Fibroblast of lung (primary cell): ENCODE data around the gene BCL10. TPM values are rescaled to one million over a fixed set of nuclear protein-coding genes. Genes with fewer than 3 reads are reported as not detected.

Experiments used
- DNase-seq, 2 donors: peaks; one replicate each; pipeline versions ENCODE4 v3.0.0 to v3.0.0-alpha.2; 2010; ENCODE audit warnings: low read depth in 2 of 2
- H2AFZ ChIP-seq: 2 replicates; pipeline ENCODE4 v1.5.1; 2012; ENCODE audit warnings: low read length, control low read depth, inconsistent platforms
- H3K27ac ChIP-seq: 2 replicates; pipeline ENCODE4 v1.5.1; 2011; ENCODE audit warnings: low read length, control low read depth; ENCODE audit not compliant: insufficient read depth
- H3K27me3 ChIP-seq: 2 replicates; pipeline ENCODE4 v1.5.1; 2011; ENCODE audit warnings: mild to moderate bottlenecking, low read length; ENCODE audit not compliant: control insufficient read depth, insufficient read depth
- H3K36me3 ChIP-seq: 2 replicates; pipeline ENCODE4 v1.5.1; 2011; ENCODE audit warnings: low read length; ENCODE audit not compliant: control insufficient read depth, insufficient read depth
- H3K4me1 ChIP-seq: 2 replicates; pipeline ENCODE4 v1.5.1; 2011; ENCODE audit warnings: low read length; ENCODE audit not compliant: control insufficient read depth, insufficient read depth; ENCODE audit errors: extremely low read depth
- H3K4me2 ChIP-seq: 2 replicates; pipeline ENCODE4 v1.5.1; 2011; ENCODE audit warnings: low read length, control low read depth; ENCODE audit not compliant: insufficient read depth; ENCODE audit errors: extremely low read depth
- H3K4me3 ChIP-seq, 4 experiments: fragments of 200-600 bp in 1 of 4; sonication (generic) in 1 of 4; replicated peaks in 1 of 4; 2 replicates each; pipeline ENCODE4 v1.5.1; 2011 to 2016; ENCODE audit warnings: low read length in 4 of 4, low read depth in 3 of 4, mild to moderate bottlenecking in 3 of 4, control low read depth in 2 of 4, inconsistent platforms in 1 of 4, mixed read lengths in 1 of 4; ENCODE audit not compliant: insufficient read depth in 1 of 4; ENCODE audit errors: control extremely low read depth in 1 of 4
- H3K79me2 ChIP-seq: 2 replicates; pipeline ENCODE4 v1.5.1; 2012; ENCODE audit warnings: mild to moderate bottlenecking, low read length, inconsistent platforms; ENCODE audit not compliant: control insufficient read depth, insufficient read depth
- H3K9ac ChIP-seq: 2 replicates; pipeline ENCODE4 v1.5.1; 2011; ENCODE audit warnings: mild to moderate bottlenecking, low read length, control low read depth; ENCODE audit not compliant: insufficient read depth
- H3K9me3 ChIP-seq: 2 replicates; pipeline ENCODE4 v1.5.1; 2012; ENCODE audit warnings: low read depth, low read length; ENCODE audit not compliant: control insufficient read depth, insufficient read depth
- H4K20me1 ChIP-seq: 2 replicates; pipeline ENCODE4 v1.5.1; 2011; ENCODE audit warnings: low read length; ENCODE audit not compliant: control insufficient read depth, insufficient read depth; ENCODE audit errors: extremely low read depth
- CTCF ChIP-seq, 2 donors: IDR thresholded peaks in 1 of 2; conservative IDR thresholded peaks in 1 of 2; 1 replicate in 1 of 2; 2 replicates in 1 of 2; pipeline ENCODE4 v1.5.1; 2011 to 2012; ENCODE audit warnings: low read length in 2 of 2, control low read depth in 1 of 2, inconsistent platforms in 1 of 2, low read depth in 1 of 2, mild to moderate bottlenecking in 1 of 2
- EZH2 ChIP-seq: IDR thresholded peaks from 2 replicates; pipeline ENCODE4 v1.5.1; 2012; ENCODE audit warnings: low read length, control low read depth, mild to moderate bottlenecking; ENCODE audit errors: missing control alignments
- polyA plus RNA-seq, 2 donors: library from polyadenylated mRNA; depleted of rRNA in 1 of 2; stranded (reverse) in 1 of 2; unstranded in 1 of 2; fragments of >200 nt; gene quantifications; 2 replicates each; pipeline ENCODE4 v1.2.1, GENCODE V29; 2011 to 2012; ENCODE audit warnings: missing spikeins in 1 of 2
- total RNA-seq: library from RNA; depleted of rRNA; stranded (reverse); fragments of >200 nt; gene quantifications from 2 replicates; pipeline ENCODE4 v1.2.1, GENCODE V29; 2014

The BCL10 gene
- total and polyA plus RNA-seq, 2 donors (not counting 1 experiment from before 2014, with no cell fraction given) = 18.8 to 30.2 TPM

- DNase-seq = peak in 1 of 2 donors; percentile 17
- H4K20me1 ChIP-seq = no peaks in the 10 kb centered on the region
- no peak overlapping the region for H3K27ac ChIP-seq
- H3K9me3 ChIP-seq = no peaks in the 10 kb centered on the region
- H3K27me3 ChIP-seq = peaks cover 3% of the 10 kb centered on the region
- no peak overlapping the region for H3K9ac ChIP-seq
- no peaks in the 10 kb centered on the region for H3K79me2 ChIP-seq
- H3K36me3 ChIP-seq = no peaks in the 10 kb centered on the region
- no peak overlapping the region for H3K4me2 ChIP-seq
- peak overlapping the region; percentile 20 for H2AFZ ChIP-seq
- H3K4me3 ChIP-seq = no peak overlapping the region
- no peaks in the 10 kb centered on the region for H3K4me1 ChIP-seq
- TF ChIP-seq EZH2 = no peak
- no peak for TF ChIP-seq CTCF (conservative IDR thresholded peaks at IDR 0.05 in 1 of 2, IDR thresholded peaks at IDR 0.05 in 1 of 2; ENCODE audit: low read depth in 1 of 2, low read length in 2 of 2)
Measured at GRCh38 chr1:85240643-85241042, 35.8 kb downstream of the BCL10 start.

GRCh38 chr1:85240174-85240601 is 36.2 kb downstream of the BCL10 start:
- DNase-seq = peak; percentile 35 to 44
- no peaks in the 10 kb centered on the region for H3K4me1 ChIP-seq
- H3K4me2 ChIP-seq = no peak overlapping the region

GRCh38 chr1:85237613-85238012 is 38.8 kb downstream of the BCL10 start:
- Histone ChIP-seq H3K36me3 (no peaks in the 10 kb centered on the region), H3K4me3 (no peak overlapping the region), H3K9ac (no peak overlapping the region), H3K27me3 (peaks cover 3% of the 10 kb centered on the region), H3K4me1 (no peaks in the 10 kb centered on the region), H3K27ac (no peak overlapping the region), H2AFZ (no peak overlapping the region), H3K4me2 (no peak overlapping the region), H3K9me3 (no peaks in the 10 kb centered on the region), H4K20me1 (no peaks in the 10 kb centered on the region), H3K79me2 (no peaks in the 10 kb centered on the region)
- DNase-seq = no peak
- TF ChIP-seq CTCF (conservative IDR thresholded peaks at IDR 0.05 in 1 of 2, IDR thresholded peaks at IDR 0.05 in 1 of 2; ENCODE audit: low read depth in 1 of 2, low read length in 2 of 2) = no peak
- TF ChIP-seq EZH2 = no peak

More at GRCh38 chr1:85240174-85240601, 36.2 kb downstream of the BCL10 start:
- Histone ChIP-seq H3K36me3 (no peaks in the 10 kb centered on the region), H3K9me3 (no peaks in the 10 kb centered on the region), H3K9ac (no peak overlapping the region), H3K79me2 (no peaks in the 10 kb centered on the region), H2AFZ (no peak overlapping the region), H3K27me3 (peaks cover 3% of the 10 kb centered on the region), H3K27ac (no peak overlapping the region), H3K4me3 (no peak overlapping the region), H4K20me1 (no peaks in the 10 kb centered on the region)
- TF ChIP-seq CTCF (conservative IDR thresholded peaks at IDR 0.05 in 1 of 2, IDR thresholded peaks at IDR 0.05 in 1 of 2; ENCODE audit: low read depth in 1 of 2, low read length in 2 of 2) (no peak), EZH2 (no peak)
